Mesenchymal stem cell (in vitro differentiated cells and primary cell): ENCODE results near the gene SULF2.

Experiments used
- DNase-seq: peaks from one replicate; pipeline ENCODE4 v3.0.0-alpha.2; 2013
- H2AFZ ChIP-seq: one replicate; pipeline ENCODE4 v1.6.1; 2013; ENCODE audit warnings: low read depth, mild to moderate bottlenecking, control low read depth, inconsistent platforms, low read length, moderate library complexity
- H2AK5ac ChIP-seq: 2 replicates; pipeline ENCODE4 v1.6.1; 2013; ENCODE audit warnings: low read length, moderate library complexity, mild to moderate bottlenecking, inconsistent platforms; ENCODE audit not compliant: severe bottlenecking
- H2BK120ac ChIP-seq: one replicate; pipeline ENCODE4 v1.6.1; 2013; ENCODE audit warnings: low read depth, mild to moderate bottlenecking, inconsistent platforms, low read length, moderate library complexity
- H2BK12ac ChIP-seq, 2 experiments: one replicate each; pipeline ENCODE4 v1.6.1; 2013; ENCODE audit warnings: inconsistent platforms in 2 of 2, low read length in 2 of 2, mild to moderate bottlenecking in 2 of 2, moderate library complexity in 2 of 2, control low read depth in 1 of 2
- H2BK15ac ChIP-seq: one replicate; pipeline ENCODE4 v1.6.1; 2013; ENCODE audit warnings: mild to moderate bottlenecking, low read depth, inconsistent platforms; ENCODE audit not compliant: poor library complexity, severe bottlenecking
- H2BK5ac ChIP-seq: 2 replicates; pipeline ENCODE4 v1.6.1; 2013; ENCODE audit warnings: low read depth, mild to moderate bottlenecking, low read length, control low read depth, inconsistent platforms; ENCODE audit not compliant: poor library complexity, severe bottlenecking
- H3K14ac ChIP-seq, 2 experiments: one replicate each; pipeline ENCODE4 v1.6.1; 2013; ENCODE audit warnings: inconsistent platforms in 2 of 2, low read length in 2 of 2, control low read depth in 1 of 2, mild to moderate bottlenecking in 1 of 2, moderate library complexity in 1 of 2
- H3K18ac ChIP-seq, 2 experiments: one replicate each; pipeline ENCODE4 v1.6.1; 2013; ENCODE audit warnings: inconsistent platforms in 2 of 2, low read length in 2 of 2, control low read depth in 1 of 2, low read depth in 1 of 2, mild to moderate bottlenecking in 1 of 2
- H3K23ac ChIP-seq, 2 experiments: one replicate each; pipeline ENCODE4 v1.6.1; 2013; ENCODE audit warnings: inconsistent platforms in 2 of 2, low read length in 2 of 2, mild to moderate bottlenecking in 2 of 2, moderate library complexity in 2 of 2, control low read depth in 1 of 2
- H3K27ac ChIP-seq: 2 replicates; pipeline ENCODE4 v1.5.1; 2013; ENCODE audit warnings: mild to moderate bottlenecking, moderate library complexity, low read length, control low read depth, inconsistent platforms; ENCODE audit not compliant: poor library complexity, severe bottlenecking
- H3K27me3 ChIP-seq, 2 experiments: 2 replicates each; pipeline versions ENCODE4 v1.6.1 to v1.7.0; 2013; ENCODE audit warnings: low read length in 2 of 2, mild to moderate bottlenecking in 2 of 2, moderate library complexity in 2 of 2, control low read depth in 1 of 2, inconsistent platforms in 1 of 2; ENCODE audit not compliant: control insufficient read depth in 1 of 2, insufficient read depth in 1 of 2
- H3K36me3 ChIP-seq, 2 experiments: 2 replicates each; pipeline versions ENCODE4 v1.6.1 to v1.7.0; 2013; ENCODE audit warnings: low read length in 2 of 2, control low read depth in 1 of 2, inconsistent platforms in 1 of 2, low read depth in 1 of 2, mild to moderate bottlenecking in 1 of 2; ENCODE audit not compliant: insufficient read depth in 2 of 2, control insufficient read depth in 1 of 2
- H3K4ac ChIP-seq, 2 experiments: one replicate each; pipeline ENCODE4 v1.6.1; 2013; ENCODE audit warnings: inconsistent platforms in 2 of 2, low read length in 2 of 2, mild to moderate bottlenecking in 2 of 2, moderate library complexity in 2 of 2, control low read depth in 1 of 2, low read depth in 1 of 2
- H3K4me1 ChIP-seq: 2 replicates; pipeline ENCODE4 v1.6.1; 2013; ENCODE audit warnings: low read depth, low read length, control low read depth; ENCODE audit not compliant: control insufficient read depth, insufficient read depth
- H3K4me2 ChIP-seq: 2 replicates; pipeline ENCODE4 v1.6.1; 2013; ENCODE audit warnings: low read length, mild to moderate bottlenecking, inconsistent platforms; ENCODE audit not compliant: poor library complexity, severe bottlenecking
- H3K4me3 ChIP-seq, 2 experiments: 2 replicates each; pipeline versions ENCODE4 v1.5.1 to v1.7.0; 2013; ENCODE audit warnings: low read length in 2 of 2, mild to moderate bottlenecking in 2 of 2, control low read depth in 1 of 2, low read depth in 1 of 2; ENCODE audit not compliant: insufficient read depth in 1 of 2
- H3K79me1 ChIP-seq: replicated peaks from 2 replicates; pipeline ENCODE4 v1.6.1; 2013; ENCODE audit warnings: mild to moderate bottlenecking, control low read depth, low read length, inconsistent platforms; ENCODE audit not compliant: poor library complexity, severe bottlenecking
- H3K9ac ChIP-seq: 2 replicates; pipeline ENCODE4 v1.7.0; 2013; ENCODE audit warnings: mild to moderate bottlenecking, low read length, moderate library complexity
- H3K9me3 ChIP-seq: 2 replicates; pipeline ENCODE4 v1.7.0; 2013; ENCODE audit warnings: mild to moderate bottlenecking, low read length; ENCODE audit not compliant: control insufficient read depth
- H4K8ac ChIP-seq: one replicate; pipeline ENCODE4 v1.6.1; 2013; ENCODE audit warnings: inconsistent platforms, mild to moderate bottlenecking, low read length, moderate library complexity
- H4K91ac ChIP-seq: one replicate; pipeline ENCODE4 v1.6.1; 2013; ENCODE audit warnings: mild to moderate bottlenecking, low read length, inconsistent platforms
- WGBS: methylation state at CpG from one replicate; pipeline ENCODE4 v1.1.7; 2013; ENCODE audit warnings: mixed read lengths; 5-methylcytosine and 5-hydroxymethylcytosine counted together

Gene SULF2

DNA sequence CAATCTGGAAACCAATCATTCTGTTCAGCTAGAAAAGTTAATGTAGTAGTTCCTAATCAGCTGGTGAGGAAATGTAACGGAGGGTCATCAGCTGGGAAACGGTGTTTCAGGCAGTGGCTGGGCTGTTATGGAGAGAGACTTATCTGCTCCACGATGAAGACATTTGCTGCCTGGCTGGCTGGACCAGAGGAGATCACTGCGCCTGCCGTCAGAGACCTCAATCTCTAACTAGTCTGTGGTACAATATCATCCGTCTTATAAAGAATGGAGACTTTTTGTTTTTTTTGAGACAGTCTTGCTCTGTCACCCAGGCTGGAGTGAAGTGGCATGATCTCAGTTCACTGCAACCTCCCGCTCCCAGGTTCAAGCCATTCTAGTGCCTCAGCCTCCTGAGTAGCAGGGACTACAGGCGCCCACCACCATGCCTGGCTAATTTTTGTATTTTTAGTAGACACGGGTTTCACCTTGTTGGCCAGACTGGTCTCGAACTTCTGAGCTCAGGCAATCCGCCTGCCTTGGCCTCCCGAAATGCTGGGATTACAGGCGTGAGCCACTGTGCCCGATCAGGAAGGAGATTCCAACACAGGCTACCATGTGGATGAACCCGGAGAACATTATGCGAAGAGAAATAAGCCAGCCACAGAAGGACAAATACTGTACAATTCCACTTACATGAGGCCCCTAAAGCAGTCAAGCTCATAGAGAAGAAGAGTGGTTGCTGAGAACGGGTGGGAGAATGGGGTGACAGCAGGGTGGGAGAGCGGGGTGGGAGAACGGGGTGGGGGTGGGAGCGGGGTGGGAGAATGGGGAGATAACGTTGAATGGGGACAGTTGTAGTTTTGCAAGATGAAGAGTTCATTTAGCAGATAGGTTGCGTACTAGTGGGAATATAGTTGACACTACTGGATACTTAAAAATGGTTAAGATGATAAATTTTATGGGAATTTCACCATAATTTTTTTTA, 115.1 kb downstream of the SULF2 start:
- Histone ChIP-seq H3K18ac (no peak overlapping the region), H3K14ac (no peak overlapping the region), H2AFZ (no peak overlapping the region), H3K79me1 (no peaks in the 10 kb centered on the region), H3K9ac (no peak overlapping the region), H3K9me3 (no peaks in the 10 kb centered on the region), H3K4me1 (peaks cover 3% of the 10 kb centered on the region), H4K91ac (no peak overlapping the region), H2BK120ac (no peak overlapping the region), H2AK5ac (no peak overlapping the region), H2BK5ac (no peak overlapping the region), H4K8ac (no peak overlapping the region), H3K27me3 (no peaks in the 10 kb centered on the region), H2BK15ac (no peak overlapping the region), H3K4ac (no peak overlapping the region), H3K4me3 (no peak overlapping the region), H3K23ac (no peak overlapping the region), H3K27ac (no peak overlapping the region), H3K36me3 (peaks cover 6 to 53% of the 10 kb centered on the region in 2 experiments), H2BK12ac (no peak overlapping the region), H3K4me2 (no peak overlapping the region)
- no peak for DNase-seq
- 93% methylated on average over 14 of the region's 22 CpGs for WGBS

DNA sequence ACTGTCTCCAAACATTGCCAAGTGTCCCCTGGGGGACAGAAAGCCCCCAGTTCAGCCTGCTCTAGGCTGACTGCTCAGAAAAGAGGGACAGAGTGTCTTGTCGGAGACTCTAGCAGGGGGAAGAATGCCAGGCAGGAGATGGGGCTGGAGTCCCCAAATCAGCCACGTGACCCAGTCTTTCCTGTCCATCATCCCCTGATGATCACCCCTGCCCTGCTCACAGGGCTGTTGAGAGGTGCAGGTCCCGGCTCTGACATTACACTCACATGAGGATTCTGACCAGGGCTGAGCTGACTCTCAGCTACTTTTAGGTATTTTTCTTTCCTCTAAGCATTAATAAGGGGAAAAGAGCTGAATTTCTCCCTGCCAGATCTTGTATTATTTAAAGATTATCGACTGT, 115.8 kb downstream of the SULF2 start:
- Histone ChIP-seq H3K79me1 (no peaks in the 10 kb centered on the region), H2BK15ac (no peak overlapping the region), H3K36me3 (peaks cover 6 to 51% of the 10 kb centered on the region in 2 experiments), H3K4ac (no peak overlapping the region), H2BK5ac (no peak overlapping the region), H3K18ac (no peak overlapping the region), H3K27ac (no peak overlapping the region), H3K4me3 (no peak overlapping the region), H4K8ac (no peak overlapping the region), H3K4me1 (peaks cover 4% of the 10 kb centered on the region), H2BK12ac (no peak overlapping the region), H4K91ac (no peak overlapping the region), H2BK120ac (no peak overlapping the region), H2AK5ac (no peak overlapping the region), H3K27me3 (no peaks in the 10 kb centered on the region), H3K9me3 (no peaks in the 10 kb centered on the region), H3K23ac (no peak overlapping the region), H3K9ac (no peak overlapping the region), H3K4me2 (no peak overlapping the region), H2AFZ (no peak overlapping the region), H3K14ac (no peak overlapping the region)
- 92% methylated on average over 3 of the region's 4 CpGs for WGBS
- DNase-seq: no peak

DNA sequence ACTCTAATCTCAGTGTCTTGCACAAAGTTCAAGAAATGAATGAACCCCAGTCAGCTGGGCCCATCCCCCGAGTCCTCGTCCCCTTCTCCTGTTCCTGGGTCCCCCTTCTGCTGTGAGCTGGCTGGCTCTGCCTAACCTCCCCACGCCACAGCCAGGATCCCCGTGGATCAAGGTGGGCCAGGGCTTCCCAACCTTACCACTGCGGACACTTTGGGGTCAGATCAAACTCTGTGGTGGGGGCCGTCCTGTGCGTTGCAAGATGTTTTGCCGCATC, 116.2 kb downstream of the SULF2 start:
- no peaks in the 10 kb centered on the region for H3K27me3 ChIP-seq
- no peak overlapping the region for H2BK5ac ChIP-seq
- WGBS: 95% methylated on average over 8 of the region's 8 CpGs
- no peaks in the 10 kb centered on the region for H3K79me1 ChIP-seq
- no peak overlapping the region for H3K18ac ChIP-seq
- no peak overlapping the region for H2BK120ac ChIP-seq
- no peak overlapping the region for H2AFZ ChIP-seq
- no peak overlapping the region for H3K27ac ChIP-seq
- no peak overlapping the region for H3K4me3 ChIP-seq
- H4K91ac ChIP-seq: no peak overlapping the region
- DNase-seq: no peak
- H3K36me3 ChIP-seq: peaks cover 6 to 47% of the 10 kb centered on the region in 2 experiments
- H3K9ac ChIP-seq: no peak overlapping the region
- no peak overlapping the region for H3K4me2 ChIP-seq
- no peak overlapping the region for H3K14ac ChIP-seq
- no peak overlapping the region for H2BK12ac ChIP-seq
- no peak overlapping the region for H2BK15ac ChIP-seq
- no peaks in the 10 kb centered on the region for H3K9me3 ChIP-seq
- H3K4me1 ChIP-seq: peaks cover 5% of the 10 kb centered on the region
- no peak overlapping the region for H4K8ac ChIP-seq
- H2AK5ac ChIP-seq: no peak overlapping the region
- H3K23ac ChIP-seq: no peak overlapping the region
- H3K4ac ChIP-seq: no peak overlapping the region

DNA sequence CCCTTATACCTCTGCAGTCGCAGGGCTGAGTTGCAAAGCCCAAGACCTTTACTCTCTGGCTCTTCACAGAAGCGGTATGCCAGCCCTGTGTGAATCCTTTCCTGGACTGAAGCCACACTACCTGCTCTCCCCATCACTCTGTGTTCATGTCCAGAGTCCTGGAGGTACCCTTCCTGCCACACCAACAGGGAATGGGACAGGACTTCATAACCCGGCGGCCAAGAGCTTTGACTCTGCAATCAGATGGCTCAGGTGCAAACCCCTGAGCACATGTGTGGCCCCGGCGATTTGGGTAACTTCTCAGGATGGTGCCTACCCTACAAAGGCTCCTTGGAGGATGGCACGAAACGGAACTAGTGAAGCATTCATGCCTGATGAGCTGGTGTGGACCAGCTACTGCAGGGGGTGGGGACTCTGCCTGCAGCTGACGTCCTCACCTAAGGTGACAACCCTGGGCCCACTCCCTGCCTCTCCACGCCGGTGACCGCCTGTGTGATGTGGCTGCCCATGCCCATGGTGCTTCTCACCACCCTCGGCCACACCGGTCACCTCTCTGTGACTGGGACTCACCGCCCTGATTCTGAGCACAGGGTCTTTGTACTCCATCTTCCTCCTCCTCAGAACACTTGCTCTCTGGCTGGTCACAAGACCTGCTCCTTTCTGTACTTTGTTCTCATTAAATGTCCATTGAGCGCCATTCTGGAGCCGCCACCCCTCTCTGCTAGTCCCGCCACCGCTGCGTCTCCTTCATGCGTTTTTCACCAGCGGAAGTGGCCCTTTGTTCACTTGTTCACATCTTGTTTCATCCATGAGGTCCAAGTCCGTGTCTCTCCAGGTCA, 116.7 kb downstream of the SULF2 start:
- Histone ChIP-seq H3K14ac (peak overlapping the region in 1 of 2 experiments; percentile 35), H3K4me1 (peaks cover 7% of the 10 kb centered on the region), H3K27ac (no peak overlapping the region), H3K36me3 (peaks cover 6 to 45% of the 10 kb centered on the region in 2 experiments), H4K8ac (no peak overlapping the region), H3K18ac (no peak overlapping the region), H3K4ac (no peak overlapping the region), H2AK5ac (no peak overlapping the region), H3K79me1 (no peaks in the 10 kb centered on the region), H3K23ac (no peak overlapping the region), H2AFZ (no peak overlapping the region), H3K27me3 (no peaks in the 10 kb centered on the region), H3K4me3 (no peak overlapping the region), H2BK12ac (no peak overlapping the region), H4K91ac (no peak overlapping the region), H2BK5ac (no peak overlapping the region), H3K4me2 (no peak overlapping the region), H3K9me3 (no peaks in the 10 kb centered on the region), H2BK15ac (no peak overlapping the region), H3K9ac (no peak overlapping the region), H2BK120ac (no peak overlapping the region)
- DNase-seq: no peak
- WGBS: 92% methylated on average over 23 of the region's 23 CpGs
